NCI-H510A (cell line): ENCODE measurements around the gene SULT4A1.
"Not testable (repeated sequence)": the region's sequence is repeated elsewhere in the genome, so short reads cannot be mapped to it uniquely, and the experiment has no call there.

ENCODE experiments used
- DNase-seq: peaks from one replicate; lab custom pipeline; 2025; lab: John Stamatoyannopoulos, UW

Gene SULT4A1

DNA sequence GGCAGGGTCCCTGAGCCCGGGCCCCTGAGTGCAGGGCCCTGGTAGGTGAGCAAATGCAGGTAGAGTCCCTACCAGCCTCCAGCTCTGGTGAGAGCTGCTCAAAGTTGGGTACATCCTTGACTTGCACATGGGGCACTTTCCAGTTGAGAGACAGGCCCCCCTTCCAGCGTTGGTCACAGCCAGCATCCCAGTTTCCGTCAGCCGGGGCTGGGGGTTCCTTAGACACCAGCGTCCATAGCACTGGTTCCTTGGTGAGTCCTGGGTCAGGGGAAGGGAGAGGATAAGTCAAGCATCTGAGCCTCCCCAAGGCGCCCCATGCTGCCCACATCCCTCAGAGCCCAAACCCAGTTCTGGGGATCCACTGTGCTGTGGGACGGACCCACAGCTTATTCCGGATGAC, 23.9 kb upstream of the SULT4A1 start:
- DNase-seq, result no peak

DNA sequence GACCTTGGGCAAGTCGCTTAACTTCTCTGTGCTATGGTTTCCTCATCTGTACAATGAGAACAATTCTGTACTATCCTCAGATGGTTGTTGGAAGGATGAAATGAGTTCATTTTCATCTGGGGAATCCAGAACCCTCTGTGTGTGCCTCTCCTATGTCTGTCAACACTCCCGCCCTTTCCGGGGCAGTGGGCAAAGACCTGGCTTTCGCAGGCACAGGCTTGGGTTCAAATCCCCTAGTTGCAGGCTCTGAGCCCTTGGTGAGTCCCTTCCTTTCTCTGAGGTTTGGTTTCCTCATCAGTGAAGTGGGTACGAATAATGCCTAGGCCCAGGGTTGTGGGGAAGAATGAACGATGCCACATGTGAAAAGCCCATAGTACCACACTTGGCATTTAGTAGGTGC, 23.5 kb upstream of the SULT4A1 start:
- no peak for DNase-seq

DNA sequence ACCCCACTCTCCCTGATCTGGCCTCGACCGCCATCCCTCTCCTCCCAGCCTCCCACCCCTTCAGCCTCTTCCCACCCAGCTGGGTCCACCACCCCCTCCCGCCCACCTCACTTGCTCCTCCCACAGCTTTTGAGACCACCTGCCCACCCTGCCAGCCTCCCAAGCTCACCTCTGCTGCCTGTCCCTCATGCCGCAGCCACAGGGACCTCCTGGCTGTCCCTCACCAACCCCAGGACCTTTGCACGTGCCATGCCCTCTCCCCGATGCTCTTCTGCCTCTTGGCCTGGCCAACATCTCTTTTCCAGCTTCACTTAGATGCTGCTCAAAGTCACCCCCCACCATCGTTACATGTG, 23.0 kb upstream of the SULT4A1 start:
- no peak for DNase-seq

DNA sequence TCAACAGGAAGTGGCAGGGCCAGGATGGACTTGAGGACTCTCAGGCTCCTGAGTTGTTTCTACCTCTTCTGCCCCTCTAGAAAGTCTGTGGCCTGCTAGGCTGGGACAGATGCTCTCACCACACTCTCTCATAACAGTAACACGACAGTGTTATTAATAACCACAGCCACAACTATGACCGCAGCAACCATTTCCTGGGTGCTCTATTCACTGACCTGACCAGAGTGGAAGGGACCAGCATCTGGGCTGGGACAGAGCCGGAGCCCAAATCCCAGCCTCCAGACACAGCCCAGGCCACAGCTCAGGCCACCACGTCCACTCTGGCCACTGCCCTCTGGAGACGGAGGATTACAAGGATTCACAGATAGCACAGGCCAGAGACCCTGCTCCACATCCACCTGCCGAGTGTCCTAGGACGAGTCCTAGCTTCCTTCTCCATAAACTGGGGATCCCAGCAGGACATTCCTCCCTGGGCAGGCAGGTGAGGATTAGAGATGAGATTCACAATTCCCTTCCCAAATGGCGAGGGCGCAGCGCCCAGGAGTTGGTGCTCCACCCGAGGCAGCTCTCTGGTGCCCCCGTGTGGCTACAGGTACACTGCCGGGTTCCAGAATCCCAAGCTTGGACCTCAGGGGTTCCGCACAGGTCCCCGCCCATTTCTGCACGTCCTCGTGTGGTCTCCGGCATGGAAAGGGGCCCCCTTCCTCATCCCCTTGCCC, 22.4 kb upstream of the SULT4A1 start:
- no peak for DNase-seq

DNA sequence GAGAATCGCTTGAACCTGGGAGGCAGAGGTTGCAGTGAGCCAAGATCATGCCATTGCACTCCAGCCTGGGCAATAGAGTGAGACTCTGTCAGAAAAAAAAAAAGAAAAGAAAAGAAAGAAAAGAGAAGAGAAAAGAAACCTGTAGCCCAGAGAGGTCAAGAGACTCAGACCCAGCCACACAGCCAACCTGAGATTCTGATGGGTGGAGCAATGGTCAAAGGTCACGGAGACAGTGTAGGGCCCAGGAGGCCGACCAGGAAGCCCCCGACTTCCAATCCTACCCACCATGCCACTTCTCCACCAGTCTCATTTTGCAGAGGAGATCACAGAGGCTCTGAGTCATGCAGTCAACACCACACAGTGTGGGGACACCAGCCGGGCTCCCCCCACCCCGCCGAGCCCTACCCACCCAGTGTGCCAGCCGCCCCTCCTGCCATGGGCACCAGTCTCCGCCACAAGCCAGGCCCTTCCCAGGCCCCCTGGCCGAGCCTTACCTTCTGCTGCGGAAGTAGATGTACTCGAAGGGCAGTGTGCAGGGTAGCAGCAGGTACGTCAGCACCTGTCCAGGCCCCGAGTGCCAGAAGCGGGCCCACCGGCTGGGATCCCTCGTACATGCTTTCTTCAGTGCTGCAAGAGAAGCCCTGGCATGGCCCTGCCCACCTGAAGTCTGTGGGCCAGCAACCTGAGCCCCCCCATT, 21.6 kb upstream of the SULT4A1 start:
- no peak for DNase-seq

DNA sequence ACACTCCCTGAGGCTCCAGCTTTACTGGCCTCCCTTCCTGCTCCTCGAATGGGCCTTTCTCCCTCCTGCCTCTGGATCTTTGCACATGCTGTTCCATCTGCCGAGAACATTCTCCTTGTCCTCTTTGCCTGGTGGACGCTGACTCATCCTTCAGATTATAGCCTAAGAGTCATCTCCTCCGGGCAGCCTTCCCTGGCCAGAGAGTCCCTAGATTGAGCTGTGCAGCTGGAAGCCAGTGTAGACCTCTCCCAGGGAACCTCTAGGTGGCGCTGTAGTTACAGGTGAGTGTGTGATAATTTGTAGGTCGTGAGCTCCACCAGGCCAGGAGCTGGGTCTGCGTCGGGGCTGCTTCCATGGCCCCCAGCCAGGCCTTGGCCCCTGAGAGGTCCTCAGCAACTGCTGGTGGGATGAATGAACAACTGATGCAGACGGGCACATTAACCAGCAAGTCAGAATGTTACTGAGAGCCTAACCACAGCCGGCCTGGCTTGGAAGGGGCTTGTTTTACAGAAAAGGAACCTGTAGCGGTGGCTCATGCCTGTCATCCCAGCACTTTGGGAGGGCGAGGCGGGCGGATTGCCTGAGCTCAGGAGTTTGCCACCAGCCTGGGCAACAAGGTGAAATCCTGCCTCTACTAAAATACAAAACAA, 20.8 kb upstream of the SULT4A1 start:
- DNase-seq, result no peak

DNA sequence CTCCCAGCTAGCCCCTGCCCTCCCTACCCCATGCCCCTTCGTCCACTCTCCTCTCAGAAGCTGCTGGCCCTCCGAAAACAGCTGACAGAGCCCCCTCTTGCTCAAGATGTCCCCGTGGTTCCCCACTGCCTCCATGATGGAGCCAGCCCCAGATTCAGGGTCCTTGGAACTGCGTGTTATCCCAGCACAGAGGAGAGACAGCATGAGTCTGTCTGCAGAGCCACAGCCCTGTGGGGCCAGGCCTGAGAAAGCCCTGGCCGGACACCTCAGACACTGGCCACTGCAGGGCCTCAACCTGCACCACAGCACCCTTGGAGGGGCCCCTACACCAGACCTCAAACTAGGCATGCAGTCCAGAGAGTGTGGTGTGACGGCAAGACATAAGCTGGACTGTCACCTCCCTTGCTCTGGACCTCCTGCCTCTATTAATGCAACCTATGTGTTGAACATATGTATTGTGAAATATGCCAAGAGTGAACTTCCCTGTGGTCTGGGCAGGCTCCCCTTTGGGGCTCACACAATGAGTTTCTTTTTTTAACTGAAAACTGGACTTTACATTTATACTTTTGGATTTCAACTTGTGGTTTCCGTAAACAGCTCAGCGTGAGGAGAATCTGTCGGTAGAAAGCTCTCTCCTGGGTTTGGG, 19.9 kb upstream of the SULT4A1 start:
- DNase-seq, result no peak

DNA sequence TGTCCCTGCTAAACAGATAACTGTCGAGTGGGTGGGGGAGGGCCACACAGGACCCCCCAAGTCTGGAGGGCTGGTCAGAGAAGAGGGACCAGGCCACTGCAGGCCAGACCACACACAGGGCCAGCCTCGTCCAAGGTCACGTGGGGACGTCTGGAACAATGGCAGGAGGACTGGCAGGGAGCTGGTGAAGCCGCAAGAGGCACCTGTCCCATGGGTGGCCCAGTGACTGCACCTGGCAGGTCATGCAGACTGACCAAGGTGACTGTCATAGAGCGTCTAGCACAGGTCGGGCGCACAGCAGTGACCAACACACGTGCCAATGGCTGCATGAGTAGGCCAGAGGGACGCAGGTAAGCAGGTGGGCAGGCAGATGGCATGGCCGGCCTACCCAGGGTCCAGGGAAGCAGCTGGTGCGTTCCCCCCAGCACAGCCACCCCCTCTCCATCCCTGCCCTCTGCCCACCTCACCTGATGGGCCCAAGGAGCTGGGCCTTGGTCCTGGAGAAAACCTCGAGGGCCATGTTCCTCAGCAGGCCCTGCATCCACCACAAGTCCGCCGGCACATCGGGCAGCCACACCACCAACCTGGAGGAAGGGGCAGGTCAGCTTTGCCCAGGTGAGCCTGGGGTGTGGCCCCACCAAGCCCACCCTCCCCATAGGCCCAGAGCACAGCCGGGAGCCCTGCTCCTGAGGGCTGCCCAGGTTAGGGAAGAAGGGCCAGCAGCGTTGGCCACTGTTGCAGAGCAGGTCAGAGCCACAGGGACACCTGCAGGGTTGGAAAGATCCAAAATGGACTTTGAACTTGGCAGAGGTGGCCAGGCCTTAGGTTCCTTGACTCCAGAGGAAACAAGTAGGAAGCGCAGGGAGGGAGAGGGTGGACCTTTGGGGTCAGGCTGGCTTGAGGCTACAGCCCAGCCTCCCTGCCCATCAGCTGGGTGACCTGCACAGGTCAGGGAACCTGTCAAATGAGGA, 19.1 kb upstream of the SULT4A1 start:
- DNase-seq, result no peak

DNA sequence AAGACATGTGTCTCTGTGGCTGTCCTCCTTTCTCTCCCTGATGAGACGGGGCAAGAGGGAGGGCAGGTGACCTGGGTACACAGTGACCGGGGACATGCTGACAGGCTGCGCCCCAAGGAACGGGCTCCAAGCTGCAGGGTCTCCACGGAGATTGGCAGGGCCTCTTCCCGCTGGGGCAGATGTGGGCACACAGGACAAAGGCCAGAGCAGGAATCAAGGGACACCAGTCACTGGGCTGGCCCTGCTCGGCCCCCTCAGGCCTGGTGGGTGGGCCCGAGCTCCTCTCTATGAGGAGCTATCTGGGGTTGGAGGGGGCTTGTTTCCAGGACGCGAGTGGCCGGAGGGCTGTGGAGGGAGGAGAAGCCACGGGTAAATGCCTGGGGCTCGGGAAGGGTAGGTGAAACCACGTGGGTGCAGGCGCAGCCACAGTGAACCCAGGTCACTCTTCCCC, 18.3 kb upstream of the SULT4A1 start:
- DNase-seq, result no peak

DNA sequence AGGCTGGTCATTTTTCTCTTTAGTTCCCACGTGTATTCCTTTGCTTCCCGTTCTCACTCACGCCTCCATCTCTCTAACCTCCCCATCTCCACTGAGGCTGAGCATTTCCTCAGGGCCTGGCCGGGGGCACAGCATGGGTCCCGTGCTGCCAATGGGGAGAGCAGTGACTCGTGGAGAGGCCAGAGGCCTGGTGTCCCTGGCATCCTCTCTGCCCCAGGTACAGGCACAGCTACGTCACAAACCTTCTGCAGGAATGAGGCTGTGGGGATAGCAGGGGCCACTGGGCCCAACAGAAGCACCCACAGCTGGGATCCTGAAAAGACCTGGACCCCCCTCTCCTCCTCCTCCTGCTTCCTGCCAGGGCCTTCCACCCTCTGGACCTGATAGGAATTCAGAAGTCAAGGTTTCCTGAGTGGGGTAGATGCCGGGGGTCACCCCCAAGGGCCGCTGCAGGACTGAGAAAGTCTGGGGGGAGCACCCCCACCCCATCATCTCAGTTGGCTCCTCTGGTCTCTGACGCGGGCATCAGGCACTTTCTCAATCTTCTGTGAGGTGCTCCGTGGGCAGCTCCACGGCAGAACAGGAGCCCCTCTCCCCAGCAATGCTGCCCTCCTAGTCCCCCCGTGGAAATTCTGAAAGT, 17.7 kb upstream of the SULT4A1 start:
- DNase-seq, result no peak

DNA sequence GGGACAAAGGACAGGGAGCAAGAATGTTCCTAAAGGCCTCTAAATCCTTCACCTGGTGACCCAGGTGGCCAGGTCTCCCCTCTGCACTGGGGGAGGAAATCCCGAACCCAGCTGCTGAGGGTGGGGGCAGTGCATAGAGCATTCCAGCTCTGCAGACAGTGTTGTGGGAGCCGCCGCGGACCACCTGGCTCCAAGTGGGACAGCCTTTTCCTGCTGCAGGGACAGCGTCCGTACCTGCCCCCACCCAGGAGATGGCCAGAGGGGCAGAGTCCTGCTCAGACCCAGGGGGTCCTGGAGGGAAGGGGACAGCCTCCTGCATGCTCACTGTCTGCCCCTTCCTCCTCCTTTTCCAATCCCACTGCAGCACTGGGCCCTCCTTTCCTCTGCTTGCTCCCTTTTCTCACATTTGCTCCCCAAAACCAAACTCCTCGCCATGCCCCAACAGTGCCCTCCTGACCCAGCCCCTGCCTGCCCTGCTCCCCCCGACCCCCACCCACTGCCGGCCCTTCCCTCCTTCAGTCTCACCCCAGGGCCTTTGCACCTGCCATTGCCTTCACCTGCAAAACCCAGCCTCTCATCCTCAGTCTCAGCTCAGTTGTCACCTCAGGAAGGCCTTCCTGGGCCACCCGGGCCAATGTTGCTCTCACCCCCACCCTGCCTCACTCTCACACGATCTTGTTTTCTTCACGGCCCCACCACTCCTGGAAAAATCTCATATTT, 16.7 kb upstream of the SULT4A1 start:
- DNase-seq, result no peak

DNA sequence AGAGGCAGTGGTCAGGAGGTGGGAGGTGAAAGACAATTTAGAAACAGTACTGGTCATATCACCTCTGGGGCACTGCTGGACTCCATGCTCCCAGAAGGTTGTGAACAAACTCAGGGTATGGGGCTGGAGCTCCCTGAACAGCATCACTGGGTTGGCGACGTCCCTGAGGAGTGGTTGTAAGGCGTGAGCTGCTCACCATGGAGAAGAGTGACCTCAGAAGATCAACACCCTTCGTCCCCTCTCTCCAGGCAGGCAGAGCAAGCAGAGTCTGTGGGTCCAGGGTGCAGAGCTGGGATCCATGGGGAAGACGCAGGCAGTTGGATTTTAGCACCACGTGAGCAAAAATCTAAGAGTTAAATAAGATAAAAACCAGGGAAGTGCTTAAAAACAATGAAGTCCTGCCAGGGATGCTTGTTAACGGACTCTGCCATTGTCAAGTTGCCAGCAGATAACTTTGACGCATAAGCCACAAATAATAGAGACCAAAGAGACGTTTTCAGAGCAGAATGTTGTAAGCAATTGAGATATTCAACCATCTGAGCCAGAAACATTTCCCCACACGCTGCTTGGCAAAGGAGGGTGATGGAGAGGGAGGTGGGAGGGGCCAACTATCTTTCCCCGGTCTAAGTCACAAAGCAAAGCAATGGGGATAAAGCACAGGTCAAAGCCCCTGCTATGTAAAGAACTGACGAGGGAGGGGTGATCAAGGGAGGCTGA, 15.9 kb upstream of the SULT4A1 start:
- no peak for DNase-seq

DNA sequence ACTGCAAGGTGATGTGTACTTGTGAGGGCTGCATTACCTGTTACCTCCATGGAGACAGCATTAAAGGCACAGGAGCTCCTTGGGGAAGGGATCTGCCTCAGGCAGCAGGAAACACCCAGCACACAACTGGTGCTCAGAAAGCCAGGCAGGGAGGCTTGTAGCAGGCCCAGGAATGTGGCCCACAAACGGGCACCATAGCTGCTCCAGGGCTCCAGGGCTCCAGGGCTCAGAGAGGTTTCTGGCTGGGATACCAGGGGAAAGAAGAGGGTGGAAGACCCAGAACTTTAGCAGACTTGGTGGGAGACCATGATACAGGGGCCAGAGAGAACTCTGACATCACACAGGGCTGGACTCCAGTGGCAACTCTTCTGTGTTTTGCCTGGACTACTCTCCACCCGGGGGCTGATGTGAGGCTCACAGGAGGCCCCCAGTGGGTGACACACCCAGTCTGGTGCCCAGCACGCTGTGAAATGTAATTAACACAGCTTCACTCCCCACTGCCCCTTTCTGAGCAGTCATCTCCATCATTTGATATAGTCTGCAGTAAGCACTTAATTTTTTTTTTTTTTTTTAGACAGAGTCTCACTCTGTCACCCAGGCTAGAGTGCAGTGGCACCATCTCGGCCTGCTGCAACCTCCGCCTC, 14.7 kb upstream of the SULT4A1 start:
- no peak for DNase-seq

DNA sequence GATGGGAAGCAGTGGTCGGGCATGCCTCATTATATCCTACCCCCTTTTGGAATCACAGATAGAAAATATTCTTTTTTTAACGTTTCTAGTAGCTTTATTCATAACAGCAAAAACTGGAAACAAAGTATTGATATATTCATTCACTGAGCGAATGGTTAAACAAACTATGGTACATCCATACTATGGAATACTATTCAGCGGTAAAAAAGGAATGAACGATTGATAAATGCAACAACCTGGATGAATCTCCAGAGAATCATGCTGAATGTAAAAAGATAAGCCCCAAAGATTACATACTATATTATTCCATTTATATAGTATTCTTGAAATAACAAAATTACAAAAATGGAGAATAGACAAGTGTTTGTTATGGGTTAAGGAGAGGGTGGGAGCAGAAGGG, 7.5 kb upstream of the SULT4A1 start:
- no peak for DNase-seq

DNA sequence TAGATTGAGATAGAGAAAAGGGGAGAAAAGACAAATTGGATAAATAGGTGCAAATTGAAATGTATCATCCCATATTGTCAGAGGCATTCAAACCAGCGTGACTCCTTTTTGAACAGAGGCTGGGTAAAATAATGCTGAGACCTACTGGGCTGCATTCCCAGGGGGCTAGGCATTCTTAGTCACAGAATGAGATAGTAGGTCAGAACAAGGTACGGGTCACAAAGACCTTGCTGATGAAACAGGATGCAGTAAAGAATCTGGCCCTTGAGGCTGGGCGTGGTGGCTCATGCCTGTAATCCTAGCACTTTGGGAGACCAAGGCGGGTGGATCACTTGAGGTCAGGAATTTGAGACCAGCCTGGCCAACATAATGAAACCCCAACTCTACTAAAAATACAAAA, 6.7 kb upstream of the SULT4A1 start:
- not testable (repeated sequence) for DNase-seq

DNA sequence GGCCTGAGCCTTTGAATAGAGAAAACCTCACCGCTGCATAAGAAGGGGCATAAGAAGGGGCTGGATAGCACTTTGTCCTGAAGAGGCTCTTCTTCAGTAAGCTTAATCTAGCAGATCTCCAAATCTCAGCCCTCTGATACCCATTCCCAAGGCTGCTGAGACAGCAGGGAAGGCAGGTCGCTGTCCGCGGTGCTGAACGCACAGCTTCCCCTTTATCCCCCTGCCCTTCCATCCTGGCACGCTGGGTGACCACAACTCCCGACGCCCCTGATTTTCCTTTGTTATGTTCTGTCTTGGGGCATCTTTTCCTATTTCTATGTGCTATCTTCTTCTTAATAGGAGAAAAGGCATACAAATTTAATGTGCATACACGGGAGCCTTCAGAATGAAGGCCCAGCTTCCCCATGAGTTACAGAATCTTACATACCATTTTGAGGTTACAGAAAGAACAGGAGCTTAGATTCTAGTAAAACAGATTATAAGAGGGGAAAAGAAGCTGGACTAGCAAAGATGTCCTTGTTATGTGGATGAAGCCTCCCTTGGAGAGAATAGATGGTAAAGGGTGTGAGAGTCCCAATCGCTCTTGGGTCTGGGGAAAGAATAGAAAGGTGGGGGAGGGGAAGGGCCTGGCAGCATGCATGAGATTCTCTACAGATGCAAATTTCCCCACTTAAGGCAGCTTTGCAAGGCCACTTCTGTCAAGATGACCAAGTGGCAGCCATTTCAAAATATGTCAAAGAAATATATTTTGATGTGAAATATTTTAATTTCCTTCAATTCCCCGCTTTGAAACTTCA, 5.7 kb upstream of the SULT4A1 start:
- DNase-seq, result no peak

DNA sequence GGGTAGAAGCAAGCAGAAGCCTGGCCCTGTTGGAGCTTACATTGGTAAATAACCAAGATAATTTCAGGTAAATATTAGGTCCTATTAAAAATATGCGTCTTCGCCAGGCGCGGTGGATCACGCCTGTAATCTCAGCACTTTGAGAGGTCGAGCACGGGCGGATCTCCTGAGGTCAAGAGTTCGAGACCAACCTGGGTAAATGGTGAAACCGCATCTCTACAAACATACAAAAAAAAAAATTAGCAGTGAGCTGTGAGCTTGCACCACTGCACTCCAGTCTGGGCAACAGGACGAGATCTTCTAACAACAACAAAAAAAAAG, 529 bp upstream of the SULT4A1 start:
- no peak for DNase-seq

DNA sequence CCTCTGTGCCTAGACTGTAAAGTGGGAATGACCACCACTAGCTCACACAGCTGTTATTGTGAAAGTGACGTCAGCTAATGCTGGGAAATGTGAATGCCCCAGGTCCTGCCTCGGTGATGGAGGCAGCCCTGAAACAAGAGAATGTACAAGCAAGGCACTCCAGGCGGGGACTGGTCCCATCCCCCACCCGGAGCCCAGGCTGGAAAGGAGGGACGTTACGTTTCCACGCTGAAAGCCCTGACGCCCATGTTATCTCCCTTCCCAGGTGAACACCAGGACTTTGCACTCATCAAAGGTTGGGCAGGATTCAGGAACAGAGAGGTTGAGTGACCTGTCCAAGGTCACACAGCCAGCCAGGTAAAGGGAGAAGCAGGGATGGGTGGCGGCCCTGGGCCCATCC, 784 bp downstream of the SULT4A1 start:
- no peak for DNase-seq

DNA sequence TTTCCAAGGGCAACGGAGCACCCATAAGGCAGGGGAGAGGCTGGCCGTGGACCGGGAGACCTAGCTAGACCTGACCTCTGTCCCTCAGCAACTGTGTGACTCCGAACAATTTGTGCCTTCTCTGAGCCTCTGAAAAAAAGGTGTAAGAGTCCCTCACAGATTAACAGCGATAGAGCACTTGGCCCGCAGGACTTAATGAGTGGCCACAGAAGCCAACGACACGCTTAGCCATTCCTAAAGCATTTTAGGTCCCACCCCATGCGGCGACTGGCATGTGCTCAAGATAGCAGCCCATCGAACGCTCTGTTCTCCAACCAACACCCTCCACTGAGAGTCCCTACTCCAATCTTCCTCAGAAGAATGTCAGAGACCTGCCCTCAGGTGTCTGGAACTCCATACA, 1.5 kb downstream of the SULT4A1 start:
- no peak for DNase-seq
